OCI-M1 (cell line): Measurements from ENCODE around the gene SLFN5.
"Not testable (repeated sequence)": the region's sequence is repeated elsewhere in the genome, so short reads cannot be mapped to it uniquely, and the experiment has no call there.

Experiments used
- DNase-seq: peaks from one replicate; lab custom pipeline; 2025; lab: John Stamatoyannopoulos, UW

Gene SLFN5

GRCh38 chr17:35242158-35242804, 591 bp upstream of the SLFN5 start:
- DNase-seq: peak; percentile 76

- DNase-seq: peak; percentile 59
Measured at GRCh38 chr17:35243561-35244340, 879 bp downstream of the SLFN5 start.

DNA sequence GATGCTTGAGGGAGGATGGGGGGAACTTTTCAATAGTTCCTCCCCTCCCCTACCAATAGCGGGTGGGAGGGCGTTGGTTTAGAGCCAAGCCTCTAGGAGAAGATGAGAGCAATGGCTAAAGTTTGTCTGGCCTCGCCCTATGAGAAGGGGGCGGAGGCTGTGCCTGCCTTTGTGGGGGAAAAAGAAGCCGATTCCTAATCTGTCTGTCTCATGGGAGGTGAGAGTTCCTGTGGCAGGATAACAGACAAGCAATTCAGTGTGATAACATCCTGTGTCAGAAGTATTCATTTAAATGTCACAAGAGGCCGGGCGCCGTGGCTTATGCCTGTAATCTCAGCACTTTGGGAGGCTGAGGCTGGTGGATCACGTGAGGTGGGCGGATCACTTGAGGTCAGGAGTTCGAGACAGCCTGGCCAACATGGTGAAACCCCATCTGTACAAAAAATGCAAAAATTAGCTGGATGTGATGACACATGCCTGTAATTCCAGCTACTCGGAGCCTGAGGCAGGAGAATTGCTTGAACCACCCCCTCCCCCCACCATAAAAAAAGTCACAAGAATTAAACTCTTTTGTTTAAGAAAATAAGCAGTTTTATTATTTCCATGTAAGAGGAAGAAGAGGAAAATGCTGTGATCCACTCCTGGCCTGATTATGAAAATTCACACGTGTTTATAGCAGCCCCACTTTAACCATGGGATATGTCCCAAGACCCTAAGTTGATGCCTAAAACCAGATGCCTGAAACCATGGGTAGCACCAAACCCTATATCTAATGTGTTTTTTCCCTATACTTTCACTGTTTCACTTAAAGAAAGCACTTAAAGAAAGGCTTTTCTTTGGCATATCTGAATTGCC, 1.7 kb downstream of the SLFN5 start:
- DNase-seq: peak; percentile 92

GRCh38 chr17:35245196-35245486, 2.3 kb downstream of the SLFN5 start:
- DNase-seq: peak; percentile 50

DNA sequence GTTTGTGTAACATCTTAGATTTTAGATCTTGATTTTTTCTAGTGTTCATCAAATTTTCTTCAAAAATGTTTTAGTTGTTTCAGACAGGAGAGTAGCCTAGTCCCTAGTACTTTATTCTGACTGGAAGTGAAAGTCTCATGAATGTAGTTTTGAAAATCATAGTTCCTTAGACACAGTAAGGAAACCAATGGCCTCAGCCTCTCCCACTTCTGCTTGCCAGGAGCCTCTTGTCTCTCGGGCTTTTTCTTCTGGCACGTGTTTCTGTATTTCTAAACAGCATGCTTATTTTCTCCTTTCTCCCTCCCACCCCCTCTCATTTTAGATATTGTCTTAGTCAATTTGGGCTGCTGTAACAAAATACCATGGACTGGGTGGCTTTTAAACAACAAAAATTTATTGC, 9.8 kb downstream of the SLFN5 start:
- DNase-seq: no peak

GRCh38 chr17:35254107-35254773, 11.4 kb downstream of the SLFN5 start:
- no peak for DNase-seq

- no peak for DNase-seq
Measured at GRCh38 chr17:35255316-35255715, 12.4 kb downstream of the SLFN5 start.

DNA sequence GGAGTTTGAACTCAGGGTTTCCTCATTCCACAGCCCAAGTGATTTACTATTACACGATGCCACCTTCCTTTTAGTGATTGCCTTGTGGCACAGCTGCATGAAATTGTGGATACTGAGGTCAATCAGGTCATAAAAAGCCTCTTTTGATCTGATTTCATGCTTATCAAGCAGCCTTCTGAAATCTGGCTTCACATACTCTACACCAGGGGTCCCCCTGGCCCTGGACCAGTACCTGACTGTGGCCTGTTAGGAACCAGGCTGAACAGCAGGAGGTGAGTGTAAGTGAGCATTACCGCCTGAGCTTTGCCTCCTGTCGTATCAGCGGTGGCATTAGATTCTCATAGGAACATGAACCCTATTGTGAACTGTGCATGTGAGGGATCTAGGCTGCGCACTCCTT, 13.8 kb downstream of the SLFN5 start:
- no peak for DNase-seq

GRCh38 chr17:35257208-35257659, 14.4 kb downstream of the SLFN5 start:
- no peak for DNase-seq

GRCh38 chr17:35259001-35259400, 16.1 kb downstream of the SLFN5 start:
- DNase-seq: no peak

DNA sequence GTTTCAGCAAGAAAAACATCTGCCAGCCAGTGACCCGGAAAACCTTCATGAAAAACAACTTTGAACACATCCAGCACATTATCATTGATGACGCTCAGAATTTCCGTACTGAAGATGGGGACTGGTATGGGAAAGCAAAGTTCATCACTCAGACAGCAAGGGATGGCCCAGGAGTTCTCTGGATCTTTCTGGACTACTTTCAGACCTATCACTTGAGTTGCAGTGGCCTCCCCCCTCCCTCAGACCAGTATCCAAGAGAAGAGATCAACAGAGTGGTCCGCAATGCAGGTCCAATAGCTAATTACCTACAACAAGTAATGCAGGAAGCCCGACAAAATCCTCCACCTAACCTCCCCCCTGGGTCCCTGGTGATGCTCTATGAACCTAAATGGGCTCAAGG, 22.2 kb downstream of the SLFN5 start:
- DNase-seq: no peak

GRCh38 chr17:35265566-35266141, 22.8 kb downstream of the SLFN5 start:
- DNase-seq: no peak

DNA sequence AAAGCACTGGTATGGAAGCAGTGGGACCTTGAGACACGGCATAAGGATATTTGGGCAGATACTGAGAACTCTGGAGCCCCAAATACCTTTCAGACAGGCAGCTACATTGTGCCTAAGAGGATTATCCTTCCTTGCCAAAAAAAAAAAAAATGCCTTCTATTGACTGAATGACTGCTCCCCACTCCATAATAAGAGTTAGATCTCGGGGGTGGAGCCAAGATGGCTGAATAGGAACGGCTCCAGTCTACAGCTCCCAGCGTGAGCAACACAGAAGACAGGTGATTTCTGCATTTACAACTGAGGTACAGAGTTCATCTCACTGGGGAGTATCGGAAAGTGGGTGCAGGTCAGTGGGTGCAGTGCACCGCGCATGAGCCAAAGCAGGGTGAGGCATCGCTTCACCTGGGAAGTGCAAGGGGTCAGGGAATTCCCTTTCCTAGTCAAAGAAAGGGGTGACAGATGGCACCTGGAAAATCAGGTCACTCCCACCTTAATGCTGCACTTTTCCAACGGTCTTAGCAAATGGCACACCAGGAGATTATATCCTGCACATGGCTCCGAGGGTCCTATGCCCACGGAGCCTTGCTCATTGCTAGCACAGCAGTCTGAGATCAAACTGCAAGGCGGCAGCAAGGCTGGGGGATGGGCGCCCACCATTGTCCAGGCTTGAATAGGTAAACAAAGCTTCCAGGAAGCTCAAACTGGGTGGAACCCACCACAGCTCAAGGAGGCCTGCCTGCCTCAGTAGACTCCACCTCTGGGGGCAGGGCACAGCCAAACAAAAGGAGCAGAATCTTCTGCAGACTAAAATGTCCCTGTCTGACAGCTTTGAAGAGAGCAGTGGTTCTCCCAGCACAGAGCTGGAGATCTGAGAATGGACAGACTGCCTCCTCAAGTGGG, 31.5 kb downstream of the SLFN5 start:
- not testable (repeated sequence) for DNase-seq

DNA sequence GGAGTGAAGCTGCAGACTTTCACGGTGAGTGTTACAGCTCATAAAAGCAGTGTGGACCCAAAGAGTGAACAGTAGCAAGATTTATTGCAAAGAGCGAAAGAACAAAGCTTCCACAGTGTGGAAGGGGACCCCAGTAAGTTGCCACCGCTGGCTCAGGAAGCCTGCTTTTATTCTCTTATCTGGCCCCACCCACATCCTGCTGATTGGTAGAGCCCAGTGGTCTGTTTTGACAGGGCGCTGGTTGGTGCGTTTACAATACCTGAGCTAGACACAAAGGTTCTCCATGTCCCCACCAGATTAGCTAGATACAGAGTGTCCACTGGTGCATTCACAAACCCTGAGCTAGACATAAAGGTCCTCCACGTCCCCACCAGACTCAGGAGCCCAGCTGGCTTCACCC, 35.6 kb downstream of the SLFN5 start:
- not testable (repeated sequence) for DNase-seq

- not testable (repeated sequence) for DNase-seq
Measured at GRCh38 chr17:35278876-35279275, 36.0 kb downstream of the SLFN5 start.

- no peak for DNase-seq
Measured at GRCh38 chr17:35283767-35284166, 40.9 kb downstream of the SLFN5 start.

GRCh38 chr17:35284955-35285354, 42.1 kb downstream of the SLFN5 start:
- no peak for DNase-seq

GRCh38 chr17:35286120-35286781, 43.4 kb downstream of the SLFN5 start:
- DNase-seq: peak; percentile 53

GRCh38 chr17:35287286-35287811, 44.5 kb downstream of the SLFN5 start:
- DNase-seq: peak; percentile 41

DNA sequence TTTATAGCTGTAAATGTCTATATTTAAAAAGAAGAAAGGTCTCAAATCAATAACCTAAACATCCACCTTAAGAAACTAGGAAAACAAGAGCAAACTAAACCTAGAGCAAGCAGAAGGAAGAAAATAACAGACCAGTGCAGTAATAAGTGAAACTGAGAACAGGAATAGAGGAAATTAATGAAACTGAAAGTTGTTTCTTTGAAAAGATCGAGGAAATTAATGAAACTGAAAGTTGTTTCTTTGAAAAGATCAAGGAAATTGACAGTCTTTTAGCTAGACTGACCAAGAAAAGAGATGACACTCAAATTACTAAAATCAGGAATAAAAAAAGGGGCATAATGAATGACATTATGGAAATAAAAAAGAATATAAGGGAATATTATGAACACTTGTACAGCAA, 46.4 kb downstream of the SLFN5 start:
- peak; percentile 64 for DNase-seq
